HG03442 (cell line): ENCODE measurements around the gene DEFB132.

ENCODE experiments used
- ATAC-seq: cut with Tn5 transposase; IDR thresholded peaks from one replicate; pipeline ENCODE4 v1.9.1; 2021; ENCODE audit warnings: mild to moderate bottlenecking, moderate library complexity; ENCODE audit not compliant: unreplicated experiment

Gene DEFB132

DNA sequence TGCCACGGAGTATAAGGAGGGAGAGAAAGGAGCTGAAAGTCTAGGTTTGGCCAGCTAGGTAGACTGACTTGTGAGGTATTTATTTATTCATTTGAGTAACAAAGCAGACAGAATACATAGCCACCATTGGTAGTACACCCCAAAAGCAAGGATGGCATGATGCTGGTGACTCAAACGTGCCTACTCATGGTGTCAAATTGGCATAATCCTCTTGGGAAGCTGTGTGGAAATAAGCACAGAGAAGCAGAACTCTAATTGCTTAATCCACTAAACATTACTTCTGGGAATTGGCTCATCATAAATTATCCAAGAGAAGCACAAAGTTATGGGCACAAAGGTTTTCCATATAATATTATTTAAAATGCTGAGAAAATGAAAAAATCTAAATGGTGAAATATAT is 2.5 kb downstream of the DEFB132 start:
- no peak for ATAC-seq

DNA sequence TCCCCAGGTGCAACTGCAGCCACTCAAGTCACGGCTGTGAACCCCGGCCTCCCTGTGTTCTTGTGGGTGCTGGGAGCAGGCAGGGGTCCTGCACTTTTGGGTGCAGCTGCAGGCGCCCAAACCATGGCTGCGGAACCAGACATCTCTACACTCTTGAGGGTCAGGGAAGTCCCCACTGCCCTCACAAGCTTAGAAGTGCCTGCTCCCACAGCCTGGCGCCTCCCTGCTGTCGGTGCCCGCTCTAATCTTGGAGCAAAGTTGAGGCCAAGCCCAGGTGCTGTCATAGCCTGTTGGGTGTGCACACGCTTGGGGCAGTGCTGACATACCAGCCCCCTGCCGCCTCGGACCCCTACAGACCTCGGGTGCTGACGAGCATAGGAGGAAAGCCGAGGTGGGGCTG is 6.2 kb downstream of the DEFB132 start:
- ATAC-seq, result no peak

DNA sequence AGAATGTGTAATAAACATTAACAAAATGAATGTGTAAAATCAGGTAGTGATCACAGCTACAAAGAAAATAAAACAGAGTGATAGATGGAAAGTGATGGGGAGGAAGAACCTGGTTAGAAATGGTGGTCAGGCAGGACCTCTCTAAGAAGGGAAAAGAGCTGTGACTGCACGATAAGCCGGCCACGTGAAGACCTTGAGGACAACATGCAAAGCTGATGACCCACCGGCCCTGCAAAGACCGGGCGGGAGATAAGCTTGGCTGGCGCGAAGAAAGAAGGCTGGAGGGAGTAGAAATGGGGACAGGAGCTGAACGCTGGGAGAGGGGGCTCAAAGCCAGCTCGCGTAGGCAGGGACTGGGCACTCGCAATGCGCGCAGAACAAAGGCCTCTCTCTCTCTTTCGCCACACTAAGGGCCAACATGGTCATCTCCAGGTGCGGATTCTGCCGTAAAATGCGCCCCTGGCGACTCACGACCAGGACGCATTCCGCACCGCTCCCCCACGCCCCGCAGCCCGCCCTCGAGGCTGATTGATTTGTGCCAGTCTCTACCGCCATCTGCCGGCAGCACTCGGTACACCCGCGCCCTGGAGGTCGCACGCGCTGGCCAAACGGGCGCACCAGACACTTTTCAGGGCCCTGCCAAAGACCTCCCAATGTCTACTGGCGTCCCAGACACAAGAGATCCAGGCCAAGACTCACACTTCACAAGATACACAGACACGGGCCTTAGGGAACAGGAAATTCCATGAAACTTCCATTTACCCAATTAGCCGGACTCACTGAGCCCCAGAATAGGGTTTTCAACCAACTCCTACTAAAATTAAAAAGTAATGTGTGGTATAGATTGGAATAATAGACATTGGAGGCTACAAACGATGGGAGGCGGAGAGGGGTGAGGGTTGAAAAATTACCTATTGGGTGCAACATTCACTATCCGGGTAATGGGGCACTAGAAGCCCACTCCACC is 9.4 kb downstream of the DEFB132 start:
- peak; percentile 85 for ATAC-seq

DNA sequence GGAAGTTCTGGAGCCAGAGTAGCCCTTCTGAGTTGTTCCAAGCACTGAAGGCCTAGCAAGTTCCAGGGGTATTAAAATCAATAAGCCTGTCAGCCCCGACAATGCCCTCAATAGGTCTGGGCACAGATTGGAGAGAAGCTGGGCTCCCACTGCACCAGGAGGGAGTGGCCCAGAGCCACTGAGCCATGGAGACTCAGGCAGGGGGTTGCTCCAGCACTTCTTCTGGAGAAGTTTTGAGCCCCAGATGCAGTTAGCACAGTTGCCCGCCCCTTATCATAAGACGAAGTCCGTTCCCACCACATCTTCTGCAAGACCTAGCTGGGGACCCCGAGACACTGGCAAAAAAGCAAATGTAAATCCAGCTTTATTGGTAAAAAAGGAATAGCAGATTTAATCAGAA is 13.0 kb downstream of the DEFB132 start:
- no peak for ATAC-seq

DNA sequence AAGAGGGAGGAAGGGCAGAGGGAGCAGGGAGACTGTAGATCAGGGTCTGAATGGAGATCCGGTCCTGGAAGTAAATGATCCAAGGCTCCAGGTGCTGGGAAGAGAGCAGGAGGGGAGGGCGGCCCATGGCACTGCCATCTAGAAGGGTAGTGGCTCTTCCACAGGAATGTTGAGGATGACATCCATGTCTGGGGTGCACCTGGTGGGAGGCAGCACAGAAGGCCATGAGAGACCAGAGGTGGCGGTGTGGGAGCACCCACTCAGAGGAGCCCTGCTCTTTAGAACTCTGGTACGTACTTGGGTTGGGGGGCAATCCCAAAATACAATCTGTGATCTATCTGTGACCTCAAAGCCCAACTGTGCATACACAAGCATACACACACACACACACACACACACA is 13.5 kb downstream of the DEFB132 start:
- ATAC-seq, result no peak

DNA sequence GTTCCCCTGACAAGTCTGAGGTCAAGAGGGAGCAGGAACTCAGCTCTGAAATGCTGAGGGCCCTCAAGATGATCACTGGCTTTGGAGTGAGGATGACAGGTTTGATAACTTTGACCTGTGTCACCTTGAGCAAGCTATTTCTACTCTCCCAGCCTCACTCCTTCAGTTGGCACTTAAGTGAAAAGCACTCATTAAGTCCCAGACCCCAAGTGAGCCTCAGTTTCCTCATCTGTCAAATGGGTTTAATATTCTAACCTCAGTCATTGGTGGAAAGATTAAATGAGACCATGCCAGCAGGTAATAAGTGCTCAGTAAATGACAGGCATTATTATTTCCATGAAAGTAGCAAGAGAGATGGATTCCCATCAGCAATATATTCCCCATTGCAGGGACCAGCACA is 14.0 kb downstream of the DEFB132 start:
- ATAC-seq, result no peak

DNA sequence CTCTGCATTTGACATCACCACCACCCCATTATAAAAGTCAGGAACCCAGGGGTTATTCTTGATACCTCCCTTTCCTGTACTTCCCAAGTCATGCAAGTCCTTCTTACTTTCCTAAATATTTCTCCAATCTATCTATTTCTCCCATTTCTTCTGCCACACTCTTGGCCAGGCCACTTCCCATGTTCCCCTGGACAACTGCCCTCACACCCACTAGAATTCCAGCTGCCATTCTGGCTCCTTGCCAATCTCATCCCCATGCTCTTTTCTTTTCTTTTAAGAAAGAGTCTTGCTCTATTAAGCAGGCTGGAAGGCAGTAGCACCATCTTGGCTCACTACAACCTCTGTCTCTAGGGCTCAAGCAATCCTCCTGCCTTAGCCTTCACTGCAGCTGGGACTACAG is 15.2 kb downstream of the DEFB132 start:
- no peak for ATAC-seq

DNA sequence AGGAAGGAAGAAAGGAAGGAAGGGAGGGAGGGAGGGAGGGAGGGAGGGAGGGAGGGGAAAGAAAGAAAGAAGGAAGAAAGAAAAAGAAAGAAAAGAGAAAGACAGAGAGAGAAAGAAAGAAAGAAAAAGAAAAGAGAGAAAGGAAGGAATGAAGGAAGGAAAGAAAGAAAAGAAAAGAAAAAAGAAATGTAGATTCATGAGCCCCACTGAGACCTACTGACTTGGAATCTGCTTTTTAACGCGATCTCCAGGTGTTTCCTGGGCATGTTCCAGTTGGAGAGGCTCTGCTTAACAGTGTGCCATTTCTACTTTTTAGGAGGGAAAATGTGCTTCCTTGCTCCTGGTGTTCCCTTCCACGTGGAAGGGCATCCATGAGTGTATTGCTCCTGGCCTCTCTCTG is 16.4 kb downstream of the DEFB132 start:
- ATAC-seq, result no peak

DNA sequence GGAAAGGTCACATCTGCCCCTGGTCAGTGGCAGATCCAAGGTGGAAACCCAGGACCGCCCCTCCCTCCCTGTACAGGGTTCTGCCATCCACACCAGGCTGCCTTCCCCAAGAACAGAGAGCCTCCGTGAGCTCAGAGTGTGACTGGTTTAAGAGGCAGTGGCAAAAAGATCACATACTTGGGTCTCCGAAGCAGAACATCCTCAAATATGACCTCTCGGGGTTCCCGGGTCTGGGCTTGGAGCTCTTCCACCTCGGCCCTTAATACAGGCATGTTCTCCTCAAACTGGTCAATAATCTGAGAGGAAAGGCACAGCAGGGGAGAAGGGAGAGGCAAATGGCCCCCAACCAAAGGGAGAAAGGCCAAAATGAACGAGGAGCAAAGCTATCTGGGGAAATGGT is 18.3 kb downstream of the DEFB132 start:
- ATAC-seq, result no peak

DNA sequence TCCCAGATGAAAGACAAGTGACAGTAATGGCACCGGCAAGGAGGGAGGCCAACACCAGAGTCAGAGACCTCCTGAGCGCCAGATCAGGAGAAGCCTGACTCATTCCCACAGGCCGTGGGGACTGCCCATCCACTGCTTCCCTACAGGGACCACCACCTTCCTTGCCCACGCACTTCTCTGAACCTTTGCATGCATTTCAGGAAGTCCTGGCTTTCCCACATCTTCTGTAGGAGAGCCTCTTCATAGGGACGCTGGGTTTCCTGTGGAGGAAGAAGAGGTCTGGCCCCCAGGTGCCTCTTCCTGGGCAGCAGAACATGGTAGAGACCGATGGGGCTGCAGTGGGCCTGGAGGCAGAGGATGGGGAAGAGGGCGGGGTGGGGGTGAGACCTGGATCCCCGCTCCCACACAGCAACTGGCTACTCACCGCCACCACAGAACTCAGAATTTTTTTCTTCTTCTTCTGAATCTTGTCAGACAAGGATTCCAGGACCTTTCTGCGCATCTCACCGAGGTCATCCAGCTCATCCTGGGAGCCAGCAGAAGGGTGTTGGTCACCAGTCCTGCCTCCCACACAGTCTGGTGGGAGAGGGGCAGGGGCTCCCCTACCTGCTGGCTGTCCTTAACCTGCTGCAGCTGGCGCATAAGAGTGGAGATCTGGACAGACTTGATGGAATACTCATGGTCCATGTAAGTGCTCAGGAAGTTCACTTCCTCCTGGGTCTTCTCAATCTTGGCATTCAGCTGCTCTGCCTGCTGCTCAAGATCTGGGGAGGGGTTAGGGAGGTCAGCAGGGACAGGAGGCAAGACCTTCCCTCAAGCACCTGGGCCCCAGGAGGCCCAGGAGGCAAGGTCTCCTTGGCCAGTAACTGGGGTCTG is 19.3 kb downstream of the DEFB132 start:
- ATAC-seq, result no peak

DNA sequence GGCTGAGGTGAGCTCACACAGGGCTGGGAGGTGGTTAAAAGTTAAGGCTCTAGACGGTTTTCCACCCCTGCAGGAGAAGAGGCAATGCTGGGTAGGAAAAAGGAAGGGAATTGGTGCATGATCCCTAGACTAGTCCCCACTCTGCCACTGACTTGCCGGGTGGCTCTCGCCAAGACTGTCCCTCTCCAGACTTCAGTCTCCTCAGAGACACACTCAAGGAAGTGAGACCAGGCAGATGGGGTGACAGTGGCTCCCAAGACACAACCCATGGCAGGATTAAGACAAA is 19.9 kb downstream of the DEFB132 start:
- ATAC-seq, result no peak

DNA sequence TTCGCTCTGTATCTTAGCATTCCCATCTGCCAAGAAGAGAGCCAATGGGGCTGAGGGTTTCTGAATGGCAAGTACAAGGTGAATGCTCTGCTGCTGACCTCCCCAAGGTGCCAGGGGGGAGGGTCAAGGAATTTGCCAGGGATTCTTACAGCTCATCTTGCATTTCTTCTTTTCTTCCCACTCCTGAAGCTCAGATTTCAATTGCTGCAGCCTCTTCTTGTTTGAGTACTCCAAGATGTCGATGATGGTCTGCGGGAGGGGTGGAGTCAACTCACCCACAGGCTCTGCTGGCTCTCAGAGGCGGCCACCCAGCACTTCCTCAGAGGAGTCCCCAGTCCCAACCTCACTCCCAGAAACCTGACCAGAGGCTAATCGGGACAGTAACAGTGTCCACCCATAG is 20.7 kb downstream of the DEFB132 start:
- no peak for ATAC-seq

DNA sequence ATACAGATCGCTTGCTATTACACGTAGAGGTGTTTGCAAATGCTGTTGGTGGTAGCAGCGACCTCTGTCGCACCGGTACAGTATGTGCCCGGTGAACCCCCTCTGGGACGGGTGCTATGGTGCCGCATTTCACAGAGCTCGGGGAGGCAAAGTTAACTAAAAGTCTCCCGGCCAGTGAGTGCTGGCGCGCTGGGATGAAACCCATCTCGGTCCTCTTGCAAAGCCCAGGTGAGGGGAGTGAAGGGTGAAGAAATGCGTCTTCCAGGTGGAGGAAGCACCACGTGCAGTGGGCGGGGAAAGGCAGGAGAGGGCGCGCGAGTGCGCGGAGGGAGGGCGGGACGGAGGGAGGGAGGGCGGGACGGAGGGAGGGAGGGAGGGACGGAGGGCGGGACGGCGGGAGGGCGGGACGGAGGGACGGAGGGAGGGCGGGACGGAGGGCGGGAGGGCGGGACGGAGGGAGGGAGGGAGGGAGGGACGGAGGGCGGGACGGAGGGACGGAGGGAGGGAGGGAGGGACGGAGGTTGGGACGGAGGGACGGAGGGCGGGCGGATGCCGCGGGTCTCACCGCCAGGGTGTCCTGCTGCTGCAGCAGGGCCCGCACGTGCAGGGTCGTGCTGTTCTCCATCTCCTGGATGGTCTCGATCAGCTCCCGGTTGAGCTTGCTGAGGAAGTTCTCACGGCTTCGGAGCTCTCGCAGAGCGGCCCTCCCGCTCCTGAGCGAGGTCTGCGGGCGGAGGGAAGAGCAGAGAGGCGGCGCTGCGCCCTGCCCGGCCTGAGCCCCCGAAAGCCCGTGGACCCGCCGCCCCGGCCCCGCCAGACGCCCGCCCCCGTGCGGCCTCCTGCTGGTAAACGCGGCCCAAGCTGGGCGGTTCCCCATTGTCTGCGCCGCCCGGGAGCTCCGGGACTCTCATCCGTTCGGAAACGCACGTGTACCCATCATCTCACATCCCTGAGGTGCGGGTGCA is 21.4 kb downstream of the DEFB132 start:
- no peak for ATAC-seq

DNA sequence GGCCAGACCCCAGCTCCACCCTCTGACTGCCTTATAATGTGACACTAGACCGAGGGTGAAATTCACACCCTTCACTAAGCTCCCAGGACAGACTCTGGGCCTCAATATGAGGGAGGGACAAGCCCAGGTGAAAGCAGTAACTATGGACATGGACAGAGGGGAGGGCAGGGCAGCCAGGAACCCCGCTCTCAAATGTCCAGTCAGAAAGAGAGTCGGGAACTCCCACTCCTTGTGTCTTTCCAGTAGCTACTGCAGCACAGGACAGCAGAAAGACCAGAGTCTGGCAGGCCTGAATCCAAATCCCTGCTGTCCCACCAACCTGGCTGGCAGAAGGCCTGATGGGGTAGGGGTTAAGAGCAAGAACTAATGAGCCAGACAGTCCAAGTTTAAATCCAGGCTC is 26.6 kb downstream of the DEFB132 start:
- no peak for ATAC-seq

DNA sequence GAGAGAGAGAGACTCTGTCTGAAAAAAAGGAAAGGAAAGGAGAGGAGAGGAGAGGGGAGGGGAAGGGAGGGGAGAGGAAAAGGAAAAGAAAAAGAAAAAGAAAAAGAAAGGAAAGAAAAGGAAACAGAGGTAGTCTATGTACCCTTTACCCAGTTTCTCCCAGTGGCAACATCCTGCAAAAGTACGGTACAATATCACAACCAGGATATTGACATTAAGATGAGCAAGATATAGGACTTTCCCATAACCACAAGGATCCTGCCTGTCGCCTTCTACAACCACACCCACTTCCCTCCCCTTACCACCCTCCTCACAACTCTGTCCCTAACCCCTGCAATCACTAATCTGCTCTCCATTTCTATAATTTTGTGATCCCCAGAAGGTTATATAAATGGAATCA is 29.0 kb downstream of the DEFB132 start:
- no peak for ATAC-seq

DNA sequence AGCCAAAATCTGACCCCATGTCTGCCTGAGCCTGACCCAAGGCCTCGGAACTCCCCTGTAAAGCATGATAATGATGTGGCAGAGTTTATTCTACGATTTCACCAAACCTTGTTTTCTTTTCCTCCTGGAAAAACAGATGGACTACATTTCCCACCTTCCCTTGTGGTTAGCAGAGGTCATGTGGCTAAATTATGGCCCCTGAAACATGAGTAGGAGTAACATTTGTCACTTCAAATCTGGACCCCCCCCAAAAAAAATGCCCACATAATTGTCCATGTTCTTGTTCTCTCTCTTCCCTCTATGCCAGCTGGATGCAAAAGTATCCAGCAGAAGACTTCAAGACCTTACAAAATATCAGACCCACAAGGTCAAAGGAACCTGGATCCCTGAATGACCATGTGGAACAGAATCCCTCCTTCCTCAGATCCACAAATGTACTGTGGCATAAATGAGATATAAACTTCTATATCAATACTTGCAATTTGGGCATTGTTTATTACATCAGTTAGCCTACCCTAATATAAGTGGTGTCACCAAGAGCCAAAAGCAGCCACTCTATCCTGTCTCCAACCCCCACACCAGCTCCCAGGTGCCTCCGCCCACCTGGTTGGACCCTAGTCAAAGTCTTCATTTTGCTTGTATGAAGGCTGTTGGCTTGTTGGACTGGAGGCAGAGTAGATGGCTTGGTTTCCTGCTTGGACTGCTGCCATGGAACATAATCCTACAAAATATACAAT is 31.6 kb downstream of the DEFB132 start:
- no peak for ATAC-seq

DNA sequence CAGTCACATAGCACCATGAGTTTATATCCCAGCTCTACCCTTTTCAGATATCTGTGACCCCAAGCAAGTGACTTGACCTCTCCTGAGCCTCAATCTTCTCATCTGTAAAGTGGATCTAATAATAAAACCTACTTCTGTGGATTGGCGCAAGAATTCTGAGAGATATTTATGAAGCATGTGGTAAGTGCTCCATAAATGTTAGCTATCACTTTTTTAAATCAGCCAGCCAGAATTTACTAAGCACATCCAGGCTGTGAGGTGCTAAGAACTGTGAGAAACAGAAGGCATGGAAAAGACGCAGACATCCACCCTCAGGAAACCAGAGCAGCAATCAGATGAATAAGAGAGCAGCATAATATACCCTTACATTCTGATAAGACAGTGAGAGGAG is 32.2 kb downstream of the DEFB132 start:
- no peak for ATAC-seq

DNA sequence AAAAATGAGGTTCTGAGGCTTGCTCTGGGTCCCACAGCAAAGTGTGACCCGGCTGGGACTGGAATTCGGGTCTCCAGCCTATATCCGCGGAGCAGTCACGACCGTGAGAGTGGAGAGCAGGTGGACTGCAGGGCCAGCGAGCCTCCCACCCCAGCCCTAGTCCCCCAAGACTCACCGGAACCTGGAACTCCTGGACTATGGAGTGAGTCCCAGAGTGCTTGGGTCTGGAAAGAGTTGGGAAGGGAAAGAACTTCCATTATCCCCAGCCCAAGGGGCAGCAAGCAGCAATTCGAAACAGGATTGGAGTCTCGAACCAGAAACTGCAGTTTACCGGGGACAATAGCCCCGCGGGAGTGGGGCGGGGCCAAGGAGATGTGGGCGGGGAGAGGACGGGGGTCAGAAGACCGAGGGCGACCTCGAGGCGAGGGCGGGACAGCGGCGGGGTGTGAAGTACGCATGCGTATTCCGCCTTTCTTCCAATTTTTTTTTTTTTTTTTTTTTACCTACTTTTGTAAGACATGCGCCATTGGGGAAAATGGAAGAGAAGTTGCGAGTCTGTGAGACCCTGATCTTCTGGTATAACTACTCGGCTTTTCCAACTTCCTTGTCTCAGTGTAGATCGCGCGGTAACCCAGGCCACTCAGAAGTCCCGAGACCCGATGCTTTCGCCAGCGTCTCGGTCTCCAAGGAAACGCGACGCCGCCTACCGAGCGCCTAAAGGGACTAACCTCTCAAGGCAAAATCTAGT is 32.7 kb downstream of the DEFB132 start, which contains the start of gene C20orf96:
C20orf96 (minus strand) TSS at position 667 of the 748 bp plus-strand sequence; CDS start at position 527, 140 bp downstream.
- peak; percentile 87 for ATAC-seq

DNA sequence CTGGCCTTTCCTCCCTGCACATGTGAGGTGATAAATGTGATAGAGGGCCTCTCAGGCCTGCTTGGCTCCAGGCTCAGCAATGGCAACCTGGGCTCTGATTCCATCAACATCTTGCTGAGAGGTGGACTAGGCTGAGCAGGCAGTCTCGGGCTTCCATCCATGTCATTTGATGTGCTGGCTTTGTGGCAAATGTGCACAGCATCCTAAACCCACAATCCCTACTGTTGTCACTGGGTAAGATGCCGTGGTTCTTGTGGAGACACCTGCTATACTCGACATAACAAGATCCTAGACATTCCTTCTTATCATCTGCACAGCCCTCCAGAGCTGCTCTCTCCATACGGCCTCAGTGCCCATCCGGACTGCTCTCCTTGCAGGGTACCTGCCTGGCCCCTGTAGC is 37.1 kb downstream of the DEFB132 start:
- no peak for ATAC-seq
